ENCODE data around the gene TRPV6.

The TRPV6 gene

DNA sequence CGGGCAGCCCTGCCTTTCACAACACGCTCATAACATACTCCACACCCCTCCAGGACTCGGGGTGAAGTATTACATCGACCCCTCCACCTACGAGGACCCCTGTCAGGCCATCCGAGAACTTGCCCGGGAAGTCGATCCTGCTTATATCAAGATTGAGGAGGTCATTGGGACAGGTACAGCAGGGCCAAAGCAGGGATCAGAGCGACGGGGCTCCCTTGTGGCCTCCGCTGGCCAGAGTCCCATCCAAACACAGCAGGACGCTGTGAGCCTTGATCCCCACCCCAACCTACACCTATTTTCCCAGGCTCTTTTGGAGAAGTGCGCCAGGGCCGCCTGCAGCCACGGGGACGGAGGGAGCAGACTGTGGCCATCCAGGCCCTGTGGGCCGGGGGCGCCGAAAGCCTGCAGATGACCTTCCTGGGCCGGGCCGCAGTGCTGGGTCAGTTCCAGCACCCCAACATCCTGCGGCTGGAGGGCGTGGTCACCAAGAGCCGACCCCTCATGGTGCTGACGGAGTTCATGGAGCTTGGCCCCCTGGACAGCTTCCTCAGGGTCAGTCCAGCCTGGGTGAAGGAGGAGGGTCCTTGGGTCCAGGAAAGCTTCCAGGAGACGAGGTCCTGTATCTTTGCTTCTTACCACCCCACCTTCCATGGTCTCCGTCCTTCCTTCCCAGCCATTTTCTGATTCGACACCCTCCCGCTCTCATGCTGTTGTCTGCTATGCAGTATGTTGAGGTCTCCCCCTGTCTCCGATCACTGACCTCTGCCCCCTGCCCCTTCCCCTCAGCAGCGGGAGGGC, 17.2 kb downstream of the TRPV6 start:
- Histone ChIP-seq H3K9ac (ENCODE audit: low read depth, low read length, poor library complexity) (no peak overlapping the region), H3K79me1 (ENCODE audit: low read depth, low read length) (peaks cover 2% of the 10 kb centered on the region), H3K36me3 (replicated peaks in 1 of 2; ENCODE audit: control insufficient read depth in 2 of 2, insufficient read depth in 2 of 2, low read length in 2 of 2) (no peaks in the 10 kb centered on the region), H3K4me2 (ENCODE audit: insufficient read depth, low read length, poor library complexity, severe bottlenecking) (no peak overlapping the region), H2AFZ (ENCODE audit: low read length) (no peak overlapping the region), H4K91ac (ENCODE audit: low read depth, low read length, poor library complexity) (peak overlapping the region; percentile 20), H2BK15ac (ENCODE audit: low read length) (no peak overlapping the region), H3K14ac (ENCODE audit: low read length) (no peak overlapping the region), H2BK120ac (ENCODE audit: low read depth, low read length) (no peak overlapping the region), H3K4me1 (ENCODE audit: control insufficient read depth in 2 of 2, insufficient read depth in 1 of 2, low read depth in 1 of 2, low read length in 2 of 2) (peaks cover 0 to under 1% of the 10 kb centered on the region in 2 donors), H3K9me3 (replicated peaks in 1 of 2; ENCODE audit: control insufficient read depth in 2 of 2, insufficient read depth in 1 of 2, low read depth in 1 of 2, low read length in 2 of 2) (peaks cover 0 to 2% of the 10 kb centered on the region in 2 donors), H2BK12ac (ENCODE audit: low read length) (peak overlapping the region; percentile 46), H4K8ac (ENCODE audit: low read depth, low read length) (no peak overlapping the region), H2BK5ac (ENCODE audit: low read length) (no peak overlapping the region), H3K27me3 (ENCODE audit: control insufficient read depth in 3 of 3, insufficient read depth in 3 of 3, low read depth in 1 of 3, low read length in 3 of 3) (no peaks in the 10 kb centered on the region), H3K4me3 (ENCODE audit: low read length in 2 of 2) (no peak overlapping the region), H2AK5ac (ENCODE audit: low read depth, low read length) (peak overlapping the region; percentile 21), H3K18ac (ENCODE audit: low read length) (peak overlapping the region; percentile 23), H3K27ac (replicated peaks; ENCODE audit: low read length) (no peak overlapping the region), H3K23ac (ENCODE audit: low read depth, low read length, poor library complexity) (no peak overlapping the region), H3K4ac (ENCODE audit: low read length) (no peak overlapping the region)
- no peak for DNase-seq (ENCODE audit: low spot score)
- no CpG with 5 or more reads among the region's 31 CpGs for WGBS, 2 donors (ENCODE audit: extremely low coverage in 2 of 2, insufficient read length in 2 of 2, insufficient replicate concordance in 1 of 2)

DNA sequence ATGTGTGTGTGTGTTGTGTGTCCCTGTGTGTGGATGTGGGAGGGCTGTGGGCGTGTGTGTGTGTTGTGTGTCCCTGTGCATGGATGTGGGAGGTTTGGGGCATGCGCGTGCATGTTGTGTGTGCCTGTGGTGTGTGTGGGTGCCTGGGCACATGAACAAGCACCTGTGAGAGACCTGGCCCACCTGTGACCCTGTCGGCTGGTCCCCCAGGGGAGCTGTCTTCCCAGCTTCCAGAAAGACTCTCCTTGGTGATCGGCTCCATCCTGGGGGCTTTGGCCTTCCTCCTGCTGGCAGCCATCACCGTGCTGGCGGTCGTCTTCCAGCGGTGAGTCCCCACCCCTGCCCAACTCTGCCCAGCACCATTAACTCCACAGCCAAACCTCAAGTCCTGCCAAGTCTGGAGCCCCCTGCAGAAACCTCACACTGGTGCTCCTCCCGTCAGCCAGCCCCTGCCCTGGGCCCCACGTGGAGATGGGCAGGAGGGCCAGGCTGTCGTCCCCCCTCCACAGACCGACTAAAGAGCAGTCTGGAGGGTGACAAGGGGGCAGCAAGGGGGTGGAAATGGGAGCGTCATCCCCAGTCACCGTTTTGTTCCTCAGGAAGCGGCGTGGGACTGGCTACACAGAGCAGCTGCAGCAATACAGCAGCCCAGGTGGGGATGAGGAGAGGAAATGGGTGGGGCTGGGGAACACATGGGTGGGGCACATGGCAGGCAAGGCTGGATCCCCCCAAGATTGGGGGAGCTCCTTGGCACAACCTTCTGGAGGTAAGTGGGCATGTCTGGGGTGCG, 18.0 kb downstream of the TRPV6 start:
- peak overlapping the region; percentile 66 for H3K18ac ChIP-seq (ENCODE audit: low read length)
- no peak overlapping the region for H4K8ac ChIP-seq (ENCODE audit: low read depth, low read length)
- H2AFZ ChIP-seq (ENCODE audit: low read length): no peak overlapping the region
- no peak overlapping the region for H2BK5ac ChIP-seq (ENCODE audit: low read length)
- peak overlapping the region; percentile 69 for H2AK5ac ChIP-seq (ENCODE audit: low read depth, low read length)
- no peak overlapping the region for H2BK120ac ChIP-seq (ENCODE audit: low read depth, low read length)
- H3K14ac ChIP-seq (ENCODE audit: low read length): no peak overlapping the region
- no peaks in the 10 kb centered on the region for H3K36me3 ChIP-seq (replicated peaks in 1 of 2; ENCODE audit: control insufficient read depth in 2 of 2, insufficient read depth in 2 of 2, low read length in 2 of 2)
- no peaks in the 10 kb centered on the region for H3K9me3 ChIP-seq (replicated peaks in 1 of 2; ENCODE audit: control insufficient read depth in 2 of 2, insufficient read depth in 1 of 2, low read depth in 1 of 2, low read length in 2 of 2)
- peaks cover 2% of the 10 kb centered on the region for H3K79me1 ChIP-seq (ENCODE audit: low read depth, low read length)
- DNase-seq (ENCODE audit: low spot score): no peak
- H3K4me3 ChIP-seq (ENCODE audit: low read length in 2 of 2): no peak overlapping the region
- no peak overlapping the region for H3K4me2 ChIP-seq (ENCODE audit: insufficient read depth, low read length, poor library complexity, severe bottlenecking)
- no peaks in the 10 kb centered on the region for H3K27me3 ChIP-seq (ENCODE audit: control insufficient read depth in 3 of 3, insufficient read depth in 3 of 3, low read depth in 1 of 3, low read length in 3 of 3)
- no peak overlapping the region for H4K91ac ChIP-seq (ENCODE audit: low read depth, low read length, poor library complexity)
- no peaks in the 10 kb centered on the region for H3K4me1 ChIP-seq (ENCODE audit: control insufficient read depth in 2 of 2, insufficient read depth in 1 of 2, low read depth in 1 of 2, low read length in 2 of 2)
- no peak overlapping the region for H2BK15ac ChIP-seq (ENCODE audit: low read length)
- no peak overlapping the region for H3K4ac ChIP-seq (ENCODE audit: low read length)
- H3K23ac ChIP-seq (ENCODE audit: low read depth, low read length, poor library complexity): no peak overlapping the region
- H2BK12ac ChIP-seq (ENCODE audit: low read length): no peak overlapping the region
- H3K27ac ChIP-seq (replicated peaks; ENCODE audit: low read length): no peak overlapping the region
- H3K9ac ChIP-seq (ENCODE audit: low read depth, low read length, poor library complexity): no peak overlapping the region
- WGBS, 2 donors (ENCODE audit: extremely low coverage in 2 of 2, insufficient read length in 2 of 2, insufficient replicate concordance in 1 of 2): no CpG with 5 or more reads among the region's 18 CpGs

DNA sequence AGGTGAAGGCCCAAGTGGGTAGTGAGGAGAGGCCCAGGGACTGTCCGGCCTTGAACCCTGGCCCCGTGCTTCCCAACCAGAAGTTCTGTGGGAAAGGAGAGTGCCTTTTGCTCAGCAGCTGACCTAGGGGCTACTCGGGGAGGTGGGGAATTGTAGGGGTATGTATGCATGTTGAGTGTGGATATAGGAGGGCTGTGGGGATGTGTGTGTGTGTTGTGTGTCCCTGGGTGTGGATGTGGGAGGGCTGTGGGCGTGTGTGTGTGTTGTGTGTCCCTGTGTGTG, 18.5 kb downstream of the TRPV6 start:
- Histone ChIP-seq H3K36me3 (replicated peaks in 1 of 2; ENCODE audit: control insufficient read depth in 2 of 2, insufficient read depth in 2 of 2, low read length in 2 of 2) (no peaks in the 10 kb centered on the region), H2AK5ac (ENCODE audit: low read depth, low read length) (no peak overlapping the region), H3K4ac (ENCODE audit: low read length) (no peak overlapping the region), H3K27me3 (ENCODE audit: control insufficient read depth in 3 of 3, insufficient read depth in 3 of 3, low read depth in 1 of 3, low read length in 3 of 3) (no peaks in the 10 kb centered on the region), H2AFZ (ENCODE audit: low read length) (no peak overlapping the region), H3K14ac (ENCODE audit: low read length) (no peak overlapping the region), H3K27ac (replicated peaks; ENCODE audit: low read length) (no peak overlapping the region), H3K9ac (ENCODE audit: low read depth, low read length, poor library complexity) (no peak overlapping the region), H4K8ac (ENCODE audit: low read depth, low read length) (no peak overlapping the region), H2BK12ac (ENCODE audit: low read length) (no peak overlapping the region), H2BK5ac (ENCODE audit: low read length) (no peak overlapping the region), H3K4me2 (ENCODE audit: insufficient read depth, low read length, poor library complexity, severe bottlenecking) (no peak overlapping the region), H3K4me1 (ENCODE audit: control insufficient read depth in 2 of 2, insufficient read depth in 1 of 2, low read depth in 1 of 2, low read length in 2 of 2) (no peaks in the 10 kb centered on the region), H3K79me1 (ENCODE audit: low read depth, low read length) (peaks cover 2% of the 10 kb centered on the region), H4K91ac (ENCODE audit: low read depth, low read length, poor library complexity) (no peak overlapping the region), H3K18ac (ENCODE audit: low read length) (no peak overlapping the region), H3K9me3 (replicated peaks in 1 of 2; ENCODE audit: control insufficient read depth in 2 of 2, insufficient read depth in 1 of 2, low read depth in 1 of 2, low read length in 2 of 2) (no peaks in the 10 kb centered on the region), H2BK15ac (ENCODE audit: low read length) (no peak overlapping the region), H3K4me3 (ENCODE audit: low read length in 2 of 2) (no peak overlapping the region), H2BK120ac (ENCODE audit: low read depth, low read length) (no peak overlapping the region), H3K23ac (ENCODE audit: low read depth, low read length, poor library complexity) (no peak overlapping the region)
- no CpG with 5 or more reads among the region's 4 CpGs for WGBS, 2 donors (ENCODE audit: extremely low coverage in 2 of 2, insufficient read length in 2 of 2, insufficient replicate concordance in 1 of 2)
- no peak for DNase-seq (ENCODE audit: low spot score)

DNA sequence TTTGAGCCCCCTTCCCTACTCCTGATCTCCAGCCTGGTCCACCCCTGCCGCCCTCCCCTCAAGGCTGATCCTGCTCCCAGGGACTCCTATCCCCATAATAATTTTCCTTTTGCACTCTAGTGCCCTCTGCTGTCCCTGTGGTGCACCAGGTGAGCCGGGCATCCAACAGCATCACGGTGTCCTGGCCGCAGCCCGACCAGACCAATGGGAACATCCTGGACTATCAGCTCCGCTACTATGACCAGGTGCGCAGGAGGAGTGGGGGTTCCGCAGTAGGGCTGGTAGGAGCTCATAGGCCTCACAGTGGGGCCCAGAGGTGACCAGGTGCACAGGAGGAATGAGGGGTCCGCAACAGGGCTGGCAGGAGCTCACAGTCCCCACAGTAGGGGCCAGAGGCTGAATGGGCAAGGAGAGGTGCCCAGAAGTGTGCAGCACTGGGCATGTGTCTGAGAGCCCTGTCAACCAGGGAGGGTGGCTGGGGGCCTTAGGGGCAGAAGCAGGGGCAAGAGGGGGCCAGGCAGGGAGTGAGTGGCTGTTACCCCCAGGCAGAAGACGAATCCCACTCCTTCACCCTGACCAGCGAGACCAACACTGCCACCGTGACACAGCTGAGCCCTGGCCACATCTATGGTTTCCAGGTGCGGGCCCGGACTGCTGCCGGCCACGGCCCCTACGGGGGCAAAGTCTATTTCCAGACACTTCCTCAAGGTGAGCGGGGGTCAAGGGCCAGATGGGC, 19.0 kb downstream of the TRPV6 start:
- Histone ChIP-seq H2BK15ac (ENCODE audit: low read length) (no peak overlapping the region), H2AFZ (ENCODE audit: low read length) (no peak overlapping the region), H3K23ac (ENCODE audit: low read depth, low read length, poor library complexity) (no peak overlapping the region), H2AK5ac (ENCODE audit: low read depth, low read length) (peak overlapping the region; percentile 88), H3K4me2 (ENCODE audit: insufficient read depth, low read length, poor library complexity, severe bottlenecking) (no peak overlapping the region), H3K4ac (ENCODE audit: low read length) (no peak overlapping the region), H3K9ac (ENCODE audit: low read depth, low read length, poor library complexity) (peak overlapping the region; percentile 30), H2BK120ac (ENCODE audit: low read depth, low read length) (no peak overlapping the region), H3K9me3 (replicated peaks in 1 of 2; ENCODE audit: control insufficient read depth in 2 of 2, insufficient read depth in 1 of 2, low read depth in 1 of 2, low read length in 2 of 2) (no peaks in the 10 kb centered on the region), H3K79me1 (ENCODE audit: low read depth, low read length) (peaks cover 2% of the 10 kb centered on the region), H3K14ac (ENCODE audit: low read length) (peak overlapping the region; percentile 15), H4K8ac (ENCODE audit: low read depth, low read length) (no peak overlapping the region), H2BK5ac (ENCODE audit: low read length) (no peak overlapping the region), H4K91ac (ENCODE audit: low read depth, low read length, poor library complexity) (no peak overlapping the region), H3K4me3 (ENCODE audit: low read length in 2 of 2) (no peak overlapping the region), H3K18ac (ENCODE audit: low read length) (peak overlapping the region; percentile 33), H3K27ac (replicated peaks; ENCODE audit: low read length) (no peak overlapping the region), H3K36me3 (replicated peaks in 1 of 2; ENCODE audit: control insufficient read depth in 2 of 2, insufficient read depth in 2 of 2, low read length in 2 of 2) (no peaks in the 10 kb centered on the region), H3K4me1 (ENCODE audit: control insufficient read depth in 2 of 2, insufficient read depth in 1 of 2, low read depth in 1 of 2, low read length in 2 of 2) (no peaks in the 10 kb centered on the region), H2BK12ac (ENCODE audit: low read length) (no peak overlapping the region), H3K27me3 (ENCODE audit: control insufficient read depth in 3 of 3, insufficient read depth in 3 of 3, low read depth in 1 of 3, low read length in 3 of 3) (no peaks in the 10 kb centered on the region)
- no CpG with 5 or more reads among the region's 18 CpGs for WGBS, 2 donors (ENCODE audit: extremely low coverage in 2 of 2, insufficient read length in 2 of 2, insufficient replicate concordance in 1 of 2)
- peak; percentile 11 for DNase-seq (ENCODE audit: low spot score)
